Common myeloid progenitor, CD34-positive (primary cell): ENCODE measurements around the gene NCOA3.

Source experiments
- CTCF ChIA-PET: fragments of 350-600 bp; sonication (Branson Sonifier 250); formaldehyde crosslinking; loops from one replicate; lab custom pipeline; 2021; ENCODE audit warnings: antibody characterized with exemption; lab: Charles Lee
- POLR2A ChIA-PET: fragments of 350-600 bp; sonication (Branson Sonifier 250); formaldehyde crosslinking; loops from one replicate; lab custom pipeline; 2021; ENCODE audit warnings: antibody characterized with exemption; lab: Charles Lee
- DNase-seq, 3 donors: peaks; one replicate each; pipeline versions ENCODE4 v3.0.0 to v3.0.0-alpha.2; 2013
- H3K27ac ChIP-seq, 2 experiments: 1 replicate in 1 of 2; 2 replicates in 1 of 2; pipeline ENCODE4 v1.7.0; 2013; ENCODE audit warnings: inconsistent platforms in 2 of 2, low read length in 2 of 2, mild to moderate bottlenecking in 2 of 2, low read depth in 1 of 2, moderate library complexity in 1 of 2; ENCODE audit not compliant: severe bottlenecking in 2 of 2, insufficient read depth in 1 of 2, poor library complexity in 1 of 2
- H3K27me3 ChIP-seq, 5 experiments: replicated peaks in 2 of 5; 1 replicate in 3 of 5; 2 replicates in 2 of 5; pipeline versions ENCODE4 v1.6.1 to v1.7.0; 2013; ENCODE audit warnings: low read length in 4 of 5, mild to moderate bottlenecking in 2 of 5, moderate library complexity in 2 of 5, inconsistent platforms in 1 of 5; ENCODE audit not compliant: insufficient read depth in 5 of 5, control insufficient read depth in 4 of 5
- H3K36me3 ChIP-seq, 4 experiments: 1 replicate in 2 of 4; 2 replicates in 2 of 4; pipeline versions ENCODE4 v1.6.1 to v1.7.0; 2013; ENCODE audit warnings: low read length in 3 of 4, control low read depth in 1 of 4, mild to moderate bottlenecking in 1 of 4; ENCODE audit not compliant: control insufficient read depth in 4 of 4, insufficient read depth in 4 of 4
- H3K4me1 ChIP-seq, 4 experiments: 1 replicate in 3 of 4; 2 replicates in 1 of 4; pipeline versions ENCODE4 v1.6.1 to v1.7.1; 2013; ENCODE audit warnings: low read length in 3 of 4, mild to moderate bottlenecking in 3 of 4, control low read depth in 1 of 4, inconsistent platforms in 1 of 4, moderate library complexity in 1 of 4; ENCODE audit not compliant: control insufficient read depth in 4 of 4, insufficient read depth in 4 of 4; ENCODE audit errors: control extremely low read depth in 1 of 4
- H3K4me3 ChIP-seq, 7 experiments: 1 replicate in 4 of 7; 2 replicates in 3 of 7; pipeline versions ENCODE4 v1.5.1 to v1.7.0; 2013; ENCODE audit warnings: mild to moderate bottlenecking in 7 of 7, low read length in 6 of 7, moderate library complexity in 6 of 7, inconsistent platforms in 2 of 7, low read depth in 2 of 7, control low read depth in 1 of 7; ENCODE audit not compliant: insufficient read depth in 4 of 7, control insufficient read depth in 1 of 7; ENCODE audit errors: extremely low read depth in 1 of 7
- H3K9me3 ChIP-seq, 5 experiments: 1 replicate in 4 of 5; 2 replicates in 1 of 5; pipeline versions ENCODE4 v1.6.1 to v1.7.1; 2013; ENCODE audit warnings: low read length in 4 of 5, mild to moderate bottlenecking in 2 of 5, inconsistent platforms in 1 of 5, low read depth in 1 of 5, moderate library complexity in 1 of 5; ENCODE audit not compliant: control insufficient read depth in 4 of 5, insufficient read depth in 2 of 5; ENCODE audit errors: control extremely low read depth in 1 of 5
- WGBS: methylation state at CpG from one replicate; pipeline ENCODE4 v1.1.5; 2013; ENCODE audit not compliant: insufficient coverage; 5-methylcytosine and 5-hydroxymethylcytosine counted together

The NCOA3 gene

GRCh38 chr20:47610945-47611250 is 109.2 kb downstream of the NCOA3 start:
- Histone ChIP-seq H3K4me3 (peak overlapping the region in 2 of 7 experiments; percentile 30 to 45), H3K27ac (peak overlapping the region; percentile 68 to 85), H3K4me1 (peaks cover 7 to 21% (median 13%) of the 10 kb centered on the region in 4 experiments), H3K9me3 (no peaks in the 10 kb centered on the region), H3K36me3 (peaks cover 0 to 5% (median 4%) of the 10 kb centered on the region in 4 experiments), H3K27me3 (no peaks in the 10 kb centered on the region)
- ChIA-PET CTCF (interaction anchor here (1.0 to 3.3 kb wide), 4 partner anchors 10 to 227 kb away, joined by 3 to 12 read pairs (median 5); no protein-coding TSS in a partner anchor), POLR2A (no interaction called here)
- peak in 2 of 3 donors; percentile 49 to 57 for DNase-seq

DNA sequence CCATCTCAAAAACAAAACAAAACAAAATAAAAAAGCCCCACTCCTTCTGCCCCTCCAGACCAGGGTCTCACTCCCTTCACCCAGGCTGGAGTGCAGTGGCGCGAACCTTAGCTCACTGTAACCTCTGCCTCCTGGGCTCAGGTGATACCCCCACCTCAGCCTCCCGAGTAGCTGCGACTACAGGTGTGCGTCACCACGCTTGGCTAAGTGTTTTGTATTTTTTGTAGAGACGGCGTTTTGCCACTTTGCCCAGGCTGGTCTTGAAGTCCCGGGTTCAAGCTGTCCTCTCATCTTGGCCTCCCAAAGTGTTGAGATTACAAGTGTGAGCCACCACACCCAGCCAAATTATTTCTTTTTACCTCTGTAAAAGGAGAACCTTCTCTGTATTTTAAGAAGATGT is 110.1 kb downstream of the NCOA3 start:
- Histone ChIP-seq H3K4me1 (peaks cover 7 to 21% (median 13%) of the 10 kb centered on the region in 4 experiments), H3K4me3 (no peak overlapping the region), H3K27ac (no peak overlapping the region), H3K27me3 (no peaks in the 10 kb centered on the region), H3K9me3 (no peaks in the 10 kb centered on the region), H3K36me3 (peaks cover 0 to 2% (median 0%) of the 10 kb centered on the region in 4 experiments)
- CTCF ChIA-PET: interaction anchor here (0.7 to 3.0 kb wide), 3 partner anchors 10 to 339 kb away, joined by 3 to 6 read pairs (median 3); no protein-coding TSS in a partner anchor
- WGBS: 100% methylated on average over 8 of the region's 9 CpGs
- POLR2A ChIA-PET: no interaction called here
- no peak for DNase-seq

DNA sequence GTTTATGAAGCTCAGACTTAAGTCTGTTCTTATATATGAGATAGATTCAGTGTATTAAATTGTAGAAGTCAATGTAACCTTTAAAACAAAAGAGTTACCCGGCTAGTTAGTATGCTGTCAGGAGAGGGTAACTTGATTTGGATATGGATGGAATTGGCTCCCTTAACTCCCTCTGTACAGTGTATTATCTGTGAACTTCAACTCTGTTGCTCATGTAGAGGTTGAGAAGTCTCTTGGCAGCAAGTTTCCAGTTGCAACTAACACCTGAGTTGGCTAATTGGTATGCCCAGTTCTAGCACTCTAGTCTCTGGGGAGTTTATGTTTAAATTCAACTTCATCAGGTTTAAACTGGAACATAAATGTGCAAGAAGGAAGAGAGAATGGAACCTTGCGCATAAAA is 111.0 kb downstream of the NCOA3 start:
- Histone ChIP-seq H3K36me3 (peaks cover 0 to 2% (median 0%) of the 10 kb centered on the region in 4 experiments), H3K4me3 (no peak overlapping the region), H3K4me1 (peaks cover 7 to 14% (median 13%) of the 10 kb centered on the region in 4 experiments), H3K27me3 (no peaks in the 10 kb centered on the region), H3K27ac (no peak overlapping the region), H3K9me3 (no peaks in the 10 kb centered on the region)
- ChIA-PET CTCF (interaction anchor here (0.7 to 3.0 kb wide), 3 partner anchors 9 to 340 kb away, joined by 3 to 6 read pairs (median 3); no protein-coding TSS in a partner anchor), POLR2A (no interaction called here)
- no peak for DNase-seq
- no CpG with 5 or more reads among the region's 2 CpGs for WGBS

GRCh38 chr20:47614703-47615309 is 113.1 kb downstream of the NCOA3 start:
- Histone ChIP-seq H3K4me3 (no peak overlapping the region), H3K27me3 (no peaks in the 10 kb centered on the region), H3K36me3 (peaks cover 0 to 2% (median 0%) of the 10 kb centered on the region in 4 experiments), H3K9me3 (no peaks in the 10 kb centered on the region), H3K4me1 (peaks cover 7 to 14% (median 13%) of the 10 kb centered on the region in 4 experiments), H3K27ac (no peak overlapping the region)
- ChIA-PET CTCF (interaction anchor here (1.0 to 2.0 kb wide), 6 partner anchors 9 to 342 kb away, joined by 3 to 10 read pairs (median 5); no protein-coding TSS in a partner anchor), POLR2A (no interaction called here)
- no peak for DNase-seq
- no CpG with 5 or more reads among the region's 2 CpGs for WGBS

- WGBS: no CpG with 5 or more reads among the region's 6 CpGs
- H3K4me3 ChIP-seq: no peak overlapping the region
- no peaks in the 10 kb centered on the region for H3K9me3 ChIP-seq
- CTCF ChIA-PET: no interaction called here
- DNase-seq: no peak
- POLR2A ChIA-PET: no interaction called here
- no peaks in the 10 kb centered on the region for H3K27me3 ChIP-seq
- peaks cover 2 to 12% (median 9%) of the 10 kb centered on the region in 4 experiments for H3K36me3 ChIP-seq
- H3K4me1 ChIP-seq: no peaks in the 10 kb centered on the region
- no peak overlapping the region for H3K27ac ChIP-seq
Measured at GRCh38 chr20:47618479-47618878, 116.8 kb downstream of the NCOA3 start.

- Histone ChIP-seq H3K27me3 (no peaks in the 10 kb centered on the region), H3K36me3 (peaks cover 6 to 27% (median 17%) of the 10 kb centered on the region in 4 experiments), H3K9me3 (no peaks in the 10 kb centered on the region), H3K4me3 (no peak overlapping the region), H3K27ac (no peak overlapping the region), H3K4me1 (no peaks in the 10 kb centered on the region)
- ChIA-PET POLR2A (no interaction called here), CTCF (interaction anchor here (0.6 to 2.8 kb wide), 19 partner anchors 9 to 404 kb away, joined by 3 to 19 read pairs (median 4); no protein-coding TSS in a partner anchor)
- WGBS: 94% methylated on average over 3 of the region's 8 CpGs
- peak; percentile 72 to 86 (median 85) for DNase-seq
Measured at GRCh38 chr20:47620808-47621805, 119.4 kb downstream of the NCOA3 start.
